ENCODE measurements around the gene TJP1. TPM values are rescaled to one million over a fixed set of nuclear protein-coding genes. Genes with fewer than 3 reads are reported as not detected.

TJP1 gene
- total RNA-seq, 1 donor from 2014 or later, result 0.44 TPM

- H3K27me3 Mint-ChIP-seq, result no peaks in the 10 kb centered on the region
- ATAC-seq (ENCODE audit: low read depth) (no peak), DNase-seq (no peak)
- TF ChIP-seq CTCF (IDR thresholded peaks at IDR 0.05), result no peak
- ChIA-PET CTCF (no interaction called here), POLR2A (no interaction called here)
- no peaks in the 10 kb centered on the region for H3K9me3 Mint-ChIP-seq
- no peak overlapping the region for H3K27ac Mint-ChIP-seq
- no peak overlapping the region for H3K4me3 Mint-ChIP-seq
- H3K36me3 Mint-ChIP-seq (ENCODE audit: low read depth), result no peaks in the 10 kb centered on the region
- intact Hi-C loops (cut with micrococcal nuclease), result no loop called here
- H3K4me1 Mint-ChIP-seq, result no peaks in the 10 kb centered on the region
These were observed 110.7 kb downstream of the TJP1 start for GRCh38 chr15:29711531-29711930.

GRCh38 chr15:29708519-29708918 is 113.7 kb downstream of the TJP1 start:
- intact Hi-C loops (cut with micrococcal nuclease), result no loop called here
- Mint-ChIP-seq H3K27ac (no peak overlapping the region), H3K4me1 (no peaks in the 10 kb centered on the region), H3K36me3 (ENCODE audit: low read depth) (no peaks in the 10 kb centered on the region), H3K27me3 (no peaks in the 10 kb centered on the region), H3K9me3 (no peaks in the 10 kb centered on the region), H3K4me3 (no peak overlapping the region)
- POLR2A ChIA-PET, result no interaction called here
- no peak for TF ChIP-seq CTCF (IDR thresholded peaks at IDR 0.05)
- CTCF ChIA-PET, result no interaction called here
- no peak for DNase-seq
- no peak for ATAC-seq (ENCODE audit: low read depth)

- H3K4me3 Mint-ChIP-seq, result no peak overlapping the region
- no peaks in the 10 kb centered on the region for H3K9me3 Mint-ChIP-seq
- DNase-seq (no peak), ATAC-seq (ENCODE audit: low read depth) (no peak)
- intact Hi-C loops (cut with micrococcal nuclease), result no loop called here
- POLR2A ChIA-PET, result no interaction called here
- no peak for TF ChIP-seq CTCF (IDR thresholded peaks at IDR 0.05)
- no peaks in the 10 kb centered on the region for H3K36me3 Mint-ChIP-seq (ENCODE audit: low read depth)
- no peak overlapping the region for H3K27ac Mint-ChIP-seq
- CTCF ChIA-PET, result no interaction called here
- H3K27me3 Mint-ChIP-seq, result no peaks in the 10 kb centered on the region
- no peaks in the 10 kb centered on the region for H3K4me1 Mint-ChIP-seq
These were observed 117.2 kb downstream of the TJP1 start for GRCh38 chr15:29704950-29705597.

- ATAC-seq (ENCODE audit: low read depth), result no peak
- POLR2A ChIA-PET, result no interaction called here
- H3K4me3 Mint-ChIP-seq, result no peak overlapping the region
- TF ChIP-seq CTCF (IDR thresholded peaks at IDR 0.05), result no peak
- H3K36me3 Mint-ChIP-seq (ENCODE audit: low read depth), result no peaks in the 10 kb centered on the region
- H3K27ac Mint-ChIP-seq, result no peak overlapping the region
- CTCF ChIA-PET, result no interaction called here
- intact Hi-C loops (cut with micrococcal nuclease), result no loop called here
- no peaks in the 10 kb centered on the region for H3K4me1 Mint-ChIP-seq
- H3K27me3 Mint-ChIP-seq, result no peaks in the 10 kb centered on the region
- no peaks in the 10 kb centered on the region for H3K9me3 Mint-ChIP-seq
- no peak for DNase-seq
These were observed 121.1 kb downstream of the TJP1 start for GRCh38 chr15:29701151-29701550.

GRCh38 chr15:29700296-29700695 is 122.0 kb downstream of the TJP1 start:
- POLR2A ChIA-PET, result no interaction called here
- Mint-ChIP-seq H3K4me3 (no peak overlapping the region), H3K9me3 (peaks cover 2% of the 10 kb centered on the region)

More at GRCh38 chr15:29700296-29700695, 122.0 kb downstream of the TJP1 start:
- Mint-ChIP-seq H3K27ac (no peak overlapping the region), H3K4me1 (no peaks in the 10 kb centered on the region), H3K36me3 (ENCODE audit: low read depth) (no peaks in the 10 kb centered on the region), H3K27me3 (no peaks in the 10 kb centered on the region)
- no peak for TF ChIP-seq CTCF (IDR thresholded peaks at IDR 0.05)
- CTCF ChIA-PET, result no interaction called here
- intact Hi-C loops (cut with micrococcal nuclease), result no loop called here
- no peak for ATAC-seq (ENCODE audit: low read depth)
- no peak for DNase-seq

Measured in activated B cell treated with CpG ODN at 0.5 μM for 24 hours (primary cell).